Raji (cell line): ENCODE results near the gene PDE4D.

Source experiments
- POLR2A ChIP-seq: IDR thresholded peaks from 2 replicates; pipeline ENCODE4 v1.6.1; 2011; ENCODE audit warnings: low read depth, low read length, control low read depth; ENCODE audit not compliant: insufficient read depth

PDE4D gene

GRCh38 chr5:59725392-59725767 is 168.1 kb downstream of the PDE4D start:
- TF ChIP-seq POLR2A: no peak

GRCh38 chr5:59724482-59725391 is 168.8 kb downstream of the PDE4D start:
- TF ChIP-seq POLR2A: no peak

GRCh38 chr5:59722874-59723273 is 170.7 kb downstream of the PDE4D start:
- no peak for TF ChIP-seq POLR2A

GRCh38 chr5:59721741-59722140 is 171.8 kb downstream of the PDE4D start:
- no peak for TF ChIP-seq POLR2A

GRCh38 chr5:59720063-59720462 is 173.5 kb downstream of the PDE4D start:
- TF ChIP-seq POLR2A: no peak

- no peak for TF ChIP-seq POLR2A
Measured at GRCh38 chr5:59716966-59717500, 176.5 kb downstream of the PDE4D start.

GRCh38 chr5:59716029-59716428 is 177.5 kb downstream of the PDE4D start:
- no peak for TF ChIP-seq POLR2A

- no peak for TF ChIP-seq POLR2A
Measured at GRCh38 chr5:59715228-59715627, 178.3 kb downstream of the PDE4D start.

GRCh38 chr5:59713498-59713844 is 180.1 kb downstream of the PDE4D start:
- TF ChIP-seq POLR2A: no peak

GRCh38 chr5:59712836-59713497 is 180.6 kb downstream of the PDE4D start:
- no peak for TF ChIP-seq POLR2A

GRCh38 chr5:59711310-59711709 is 182.2 kb downstream of the PDE4D start:
- no peak for TF ChIP-seq POLR2A

GRCh38 chr5:59709846-59710245 is 183.7 kb downstream of the PDE4D start:
- TF ChIP-seq POLR2A: no peak

- no peak for TF ChIP-seq POLR2A
Measured at GRCh38 chr5:59709346-59709821, 184.1 kb downstream of the PDE4D start.

- no peak for TF ChIP-seq POLR2A
Measured at GRCh38 chr5:59704936-59705335, 188.6 kb downstream of the PDE4D start.

- TF ChIP-seq POLR2A: no peak
Measured at GRCh38 chr5:59703789-59704188, 189.7 kb downstream of the PDE4D start.
